GM03348 (cell line): ENCODE results near the gene MYO10.
A peak's percentile ranks its signal among the peaks of the same experiment; 100 is the strongest.

Source experiments
- DNase-seq: peaks from one replicate; pipeline ENCODE4 v3.0.0; 2012; ENCODE audit warnings: low spot score

The MYO10 gene

GRCh38 chr5:16812448-16812847, 123.6 kb downstream of the MYO10 start:
- DNase-seq = no peak

DNA sequence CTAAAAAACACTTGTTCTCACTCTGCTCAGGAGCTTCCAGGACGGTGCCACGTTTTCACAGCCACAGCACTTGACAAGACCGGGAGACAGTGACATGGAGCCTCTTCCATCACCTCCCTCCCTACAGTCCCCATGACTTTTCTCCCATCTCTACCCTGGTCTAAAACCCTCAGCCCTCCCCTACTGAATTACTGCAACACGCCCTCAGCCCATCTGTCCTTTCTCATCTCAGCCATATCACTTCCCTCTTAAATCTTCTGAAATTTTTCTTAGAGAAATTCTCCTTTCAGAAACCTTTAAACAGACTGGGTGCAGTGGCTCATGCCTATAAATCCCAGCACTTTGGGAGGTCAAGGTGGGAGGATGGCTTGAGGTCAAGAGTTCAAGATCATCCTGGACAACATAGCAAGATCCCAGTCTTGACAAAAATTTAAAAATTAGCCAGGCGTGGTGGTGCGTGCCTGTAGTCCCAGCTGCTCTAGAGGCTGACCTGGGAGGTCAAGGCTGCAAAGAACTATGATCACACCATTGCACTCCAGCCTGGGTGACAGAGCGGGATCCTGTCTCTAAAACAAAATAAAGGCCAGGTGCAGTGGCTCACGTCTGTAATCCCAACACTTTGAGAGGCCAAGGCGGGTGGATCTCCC, 125.8 kb downstream of the MYO10 start:
- DNase-seq = peak; percentile 13

DNA sequence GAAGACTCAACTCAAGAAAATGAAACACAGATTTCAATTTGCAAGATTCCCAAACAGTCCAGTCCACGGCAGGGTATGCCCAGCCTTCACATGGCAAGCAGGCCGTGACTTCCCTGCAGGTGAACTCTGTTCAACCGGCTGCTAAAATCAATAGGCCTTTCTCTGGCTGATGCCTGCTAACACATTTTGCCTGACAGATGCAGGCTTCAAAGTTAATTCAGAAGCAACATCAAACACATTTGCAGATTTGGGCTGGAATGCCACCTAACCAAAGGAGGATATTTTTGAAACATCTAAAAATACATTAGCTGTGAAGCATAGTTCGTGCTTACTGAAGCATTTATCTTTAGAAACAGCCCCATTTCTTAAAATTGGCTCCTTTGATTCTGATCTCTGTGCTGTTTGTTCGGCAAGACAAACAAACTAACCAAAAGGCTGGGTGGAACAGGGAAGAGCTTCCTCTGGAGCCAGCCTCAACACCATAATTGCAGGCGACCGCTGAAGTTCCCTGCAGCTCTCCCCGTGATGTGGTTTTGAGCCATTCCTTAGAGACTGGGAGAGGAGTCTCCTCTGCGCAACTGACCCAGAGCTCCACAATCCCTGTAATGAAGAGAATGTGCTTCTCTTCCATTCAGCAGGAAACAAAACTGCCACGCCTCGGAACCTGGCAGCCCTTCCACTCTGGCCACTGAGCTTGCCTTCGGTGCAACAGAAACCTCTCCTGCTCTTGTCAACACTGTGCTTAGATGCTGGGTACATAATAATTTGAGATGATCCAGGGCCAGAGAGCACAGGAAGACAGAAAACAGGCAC, 126.5 kb downstream of the MYO10 start:
- peak; percentile 86 for DNase-seq

DNA sequence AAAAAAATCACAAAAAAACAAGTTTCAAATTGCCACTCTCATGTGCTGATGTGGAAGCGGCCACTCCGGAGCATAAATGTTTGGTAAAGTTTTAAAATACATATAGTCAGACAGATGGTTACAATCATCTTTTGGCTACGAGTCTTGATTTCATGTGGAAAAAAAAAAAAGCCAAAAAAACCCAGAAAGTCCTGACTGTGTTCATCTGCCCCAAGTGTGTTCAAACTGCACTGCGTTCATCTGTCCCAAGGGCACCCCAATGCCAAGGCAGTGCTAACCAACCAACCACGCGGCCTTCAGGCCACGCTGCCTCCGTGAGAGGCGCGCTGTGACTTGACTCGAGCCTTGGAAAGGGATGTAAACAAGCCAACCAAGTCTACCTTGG, 127.1 kb downstream of the MYO10 start:
- no peak for DNase-seq

- no peak for DNase-seq
Observed at GRCh38 chr5:16808021-16808420, 128.1 kb downstream of the MYO10 start.

- no peak for DNase-seq
Observed at GRCh38 chr5:16807547-16807864, 128.6 kb downstream of the MYO10 start.

DNA sequence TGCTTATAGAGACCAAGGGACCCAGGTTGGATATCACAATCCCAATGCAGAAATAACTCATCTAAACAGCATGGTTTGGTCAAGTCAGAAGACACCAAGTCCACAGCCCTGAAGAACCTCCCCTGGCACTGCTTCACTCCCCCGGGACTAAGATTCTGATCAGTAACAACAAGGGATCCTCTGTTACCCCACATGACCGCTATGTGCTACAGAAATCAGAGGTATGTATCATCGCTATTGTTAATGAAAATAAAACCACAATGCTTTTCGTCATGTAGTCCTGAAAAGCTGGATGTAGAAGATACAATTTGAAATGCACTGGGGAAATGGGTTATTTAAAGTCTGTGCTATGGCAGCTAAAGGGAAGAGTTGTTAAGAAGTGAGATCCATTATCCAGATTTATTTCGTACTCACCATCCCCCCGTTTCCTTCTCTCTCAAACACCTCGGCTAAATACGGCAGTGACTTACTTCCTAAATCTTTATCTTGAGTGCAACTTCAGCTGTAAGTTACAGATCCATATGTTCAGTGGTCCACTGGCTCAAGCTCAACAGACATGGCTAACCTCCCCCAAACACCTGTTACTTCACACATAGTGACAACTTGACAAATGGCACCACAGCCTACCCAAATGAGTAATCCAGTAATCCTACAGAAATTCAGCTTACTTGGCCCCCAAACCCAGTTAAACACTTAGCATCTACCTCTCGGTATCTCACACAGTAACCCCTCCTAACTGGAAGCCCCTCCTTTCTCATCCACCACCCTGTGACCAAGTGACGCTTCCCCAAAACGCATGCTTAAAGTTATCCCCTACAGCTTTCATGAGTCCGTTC, 129.2 kb downstream of the MYO10 start:
- no peak for DNase-seq

DNA sequence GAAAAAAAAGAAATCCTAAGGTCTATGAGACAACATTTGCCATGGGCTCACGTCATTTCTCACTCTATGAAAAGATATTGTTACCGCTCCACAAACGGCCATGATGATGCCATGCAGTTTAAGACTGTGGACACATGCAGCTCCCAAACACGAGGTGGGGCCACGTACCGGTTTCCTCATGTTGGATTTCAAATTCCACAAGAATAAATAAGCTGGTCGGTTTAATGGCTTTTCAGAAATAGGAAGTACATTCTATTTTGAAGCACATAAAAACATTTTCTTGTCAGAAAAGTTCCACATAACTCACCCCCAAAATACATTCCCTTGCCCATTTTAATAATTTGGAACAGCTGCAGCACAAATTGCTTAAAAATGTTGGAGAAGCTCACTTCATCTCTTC, 130.6 kb downstream of the MYO10 start:
- DNase-seq = peak; percentile 80

DNA sequence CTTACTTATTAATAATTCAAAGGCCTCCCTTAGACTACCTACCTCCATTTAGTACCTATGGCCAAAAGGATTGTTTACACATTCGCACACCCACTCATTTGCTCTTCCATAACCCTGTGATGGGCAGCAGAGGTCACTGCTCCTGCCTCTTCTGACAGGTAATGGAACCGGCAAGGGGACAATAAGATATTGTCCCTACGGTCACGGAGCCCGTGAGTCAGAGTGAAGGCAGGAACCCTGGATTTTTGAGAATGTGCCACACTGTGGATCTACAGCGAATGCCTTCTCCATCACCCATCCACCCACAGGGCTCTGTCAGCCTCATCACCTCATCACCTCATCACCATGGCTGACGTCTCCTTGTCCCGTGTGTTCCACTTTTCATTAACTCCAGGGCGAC, 132.3 kb downstream of the MYO10 start:
- no peak for DNase-seq

DNA sequence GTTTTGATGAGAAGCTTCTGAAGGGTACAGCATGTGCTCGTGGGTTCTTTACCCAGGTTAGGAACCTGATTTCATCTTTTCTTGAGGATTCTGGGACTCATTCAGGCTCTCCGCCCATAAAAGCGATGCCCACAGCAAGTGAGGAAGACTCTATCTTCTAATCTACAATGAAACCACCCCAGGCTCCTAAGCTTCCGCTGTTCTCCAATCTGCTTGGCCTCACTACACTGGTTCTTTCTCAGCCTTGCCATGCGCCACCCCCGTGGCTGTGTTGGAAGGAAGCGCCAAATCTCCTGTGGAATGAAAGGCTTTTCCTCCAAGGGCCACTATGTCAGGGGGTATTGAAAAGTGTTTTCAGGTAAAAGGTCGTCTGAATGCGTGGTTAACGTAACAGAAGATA, 135.6 kb downstream of the MYO10 start:
- no peak for DNase-seq

DNA sequence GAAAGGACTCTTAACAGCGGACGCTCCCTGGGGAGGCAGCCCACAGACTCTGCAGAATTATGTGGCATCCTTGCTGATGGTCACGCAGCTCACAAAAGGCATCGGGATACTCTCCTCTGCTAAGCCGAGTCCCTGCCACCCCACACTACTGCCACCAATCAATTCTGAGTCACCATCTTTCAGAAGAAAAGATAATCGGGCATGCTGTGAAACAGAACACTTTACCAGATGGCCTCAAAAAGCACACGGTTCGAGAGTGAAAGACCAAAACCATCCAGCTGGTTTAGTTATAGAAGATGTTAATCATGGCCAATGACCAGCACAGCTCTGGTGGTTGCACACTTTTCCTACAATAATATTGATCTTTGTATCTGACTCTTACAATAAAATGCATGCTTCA, 136.3 kb downstream of the MYO10 start:
- no peak for DNase-seq

DNA sequence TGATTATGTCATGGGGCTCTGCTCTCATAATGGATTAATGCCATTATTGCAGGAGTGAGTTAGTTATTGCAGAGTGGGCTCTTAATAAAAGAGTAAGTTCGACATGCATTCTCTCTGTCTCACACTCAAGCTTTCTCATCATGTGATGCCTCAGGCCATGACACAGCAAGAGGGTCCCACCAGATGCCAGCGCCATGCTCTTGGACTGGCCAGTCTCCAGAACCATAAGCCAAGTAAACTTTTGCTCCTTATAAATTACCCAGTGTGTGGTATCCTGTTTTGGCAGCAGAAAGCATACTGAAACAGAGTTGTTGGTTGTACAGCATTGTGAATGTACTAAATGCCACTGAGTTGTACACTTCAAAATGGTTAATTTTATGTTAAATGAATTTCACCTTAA, 138.1 kb downstream of the MYO10 start:
- DNase-seq = no peak

GRCh38 chr5:16794269-16794913, 141.7 kb downstream of the MYO10 start:
- no peak for DNase-seq

DNA sequence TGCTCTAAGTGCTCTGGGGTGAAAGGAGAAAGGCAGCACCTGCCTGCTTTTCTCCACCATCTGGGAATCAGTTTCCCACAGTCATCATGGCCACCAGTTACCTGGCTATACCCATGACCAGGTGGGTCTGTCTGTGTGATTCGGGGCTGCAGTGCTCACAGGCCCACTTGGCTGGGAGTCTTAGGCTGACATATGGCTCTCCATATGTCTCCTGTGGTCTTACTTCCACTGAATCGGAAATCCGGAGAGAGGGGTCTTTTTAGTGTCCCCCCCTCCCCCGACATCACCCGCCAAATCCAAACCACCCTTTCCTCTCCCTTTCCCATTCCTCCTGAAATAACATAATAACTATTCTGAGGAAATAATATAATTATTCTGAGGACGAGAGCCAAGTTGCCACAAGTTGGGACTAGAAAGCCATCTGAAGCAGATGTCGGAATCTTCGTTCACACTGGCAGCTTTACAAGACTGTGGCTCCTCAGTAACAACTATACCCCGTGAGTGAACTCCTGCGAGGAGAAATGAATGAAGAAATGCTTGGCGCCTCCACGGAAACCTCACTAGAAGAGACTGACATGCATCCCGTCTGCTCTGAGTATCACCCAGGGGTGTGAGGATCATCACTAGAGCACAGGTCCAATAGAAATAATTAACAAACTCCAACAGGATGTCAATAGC, 143.4 kb downstream of the MYO10 start:
- no peak for DNase-seq

DNA sequence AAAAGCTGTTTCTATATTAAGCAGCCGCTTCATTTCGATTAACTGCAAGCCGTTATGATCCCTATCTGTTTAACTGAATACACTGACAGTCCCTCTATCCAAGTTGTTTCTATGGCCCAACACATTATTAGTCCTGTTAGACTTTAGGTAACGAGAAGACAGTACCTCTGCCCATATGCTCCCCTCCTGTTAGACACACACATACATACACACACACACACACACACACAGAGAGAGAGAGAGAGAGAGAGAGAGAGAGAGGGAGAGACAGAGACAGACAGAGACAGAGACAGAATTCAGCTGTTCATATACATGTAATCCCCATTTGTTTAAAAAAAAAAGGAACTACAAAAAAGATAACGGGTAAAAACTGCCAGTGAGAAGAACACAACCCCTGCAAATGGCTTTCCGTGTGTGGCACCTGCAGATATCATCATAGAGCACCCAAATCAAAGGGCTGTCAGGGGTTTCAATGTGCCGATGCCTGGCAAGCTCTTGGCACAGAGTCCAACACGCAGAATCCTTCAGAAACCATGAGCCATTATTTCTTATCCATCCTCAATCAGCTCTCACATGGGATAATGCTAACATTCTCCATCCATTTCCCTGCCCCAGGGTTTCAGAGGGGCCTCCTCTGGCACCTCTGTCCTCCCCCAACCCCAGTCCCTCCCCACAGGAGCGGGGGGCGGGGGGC, 144.0 kb downstream of the MYO10 start:
- no peak for DNase-seq

GRCh38 chr5:16791036-16791705, 144.9 kb downstream of the MYO10 start:
- DNase-seq = peak; percentile 76

DNA sequence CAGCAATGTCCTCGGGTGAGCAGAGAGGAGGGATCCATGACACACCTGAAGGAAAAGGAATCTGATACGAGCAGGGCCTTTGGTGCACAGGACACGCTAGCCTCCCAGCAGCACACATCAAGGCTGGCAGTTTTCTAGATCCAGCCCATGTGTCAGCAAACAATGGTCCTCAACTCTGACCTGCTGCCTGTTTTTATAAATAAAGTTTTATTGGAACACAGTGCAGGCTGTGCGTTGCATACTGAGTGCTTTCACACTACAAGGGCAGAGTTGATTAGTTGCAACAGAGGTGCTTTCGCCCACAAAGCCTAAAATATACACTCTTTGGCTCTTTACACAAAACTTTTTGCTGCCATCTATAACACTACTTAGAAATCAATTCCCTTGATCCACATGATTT, 147.1 kb downstream of the MYO10 start:
- no peak for DNase-seq

DNA sequence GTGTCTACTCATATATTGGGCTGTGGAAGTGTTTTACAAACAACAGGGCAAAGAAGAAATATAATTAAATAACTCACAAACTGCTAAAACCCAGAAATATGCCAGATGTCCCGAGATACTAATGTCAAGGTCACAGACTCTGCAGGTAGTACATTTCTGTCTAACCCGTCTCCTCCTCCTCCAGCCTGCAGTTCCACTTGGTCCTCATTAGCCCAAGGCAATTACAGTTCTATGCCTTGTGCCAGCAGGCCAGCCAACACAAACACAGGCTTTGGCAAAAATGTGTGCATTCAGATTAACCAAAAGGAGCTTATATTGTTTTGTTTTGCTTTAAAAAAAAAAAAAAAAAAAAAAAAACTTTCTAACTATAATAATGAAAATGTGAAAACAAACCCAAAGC, 148.8 kb downstream of the MYO10 start:
- no peak for DNase-seq

DNA sequence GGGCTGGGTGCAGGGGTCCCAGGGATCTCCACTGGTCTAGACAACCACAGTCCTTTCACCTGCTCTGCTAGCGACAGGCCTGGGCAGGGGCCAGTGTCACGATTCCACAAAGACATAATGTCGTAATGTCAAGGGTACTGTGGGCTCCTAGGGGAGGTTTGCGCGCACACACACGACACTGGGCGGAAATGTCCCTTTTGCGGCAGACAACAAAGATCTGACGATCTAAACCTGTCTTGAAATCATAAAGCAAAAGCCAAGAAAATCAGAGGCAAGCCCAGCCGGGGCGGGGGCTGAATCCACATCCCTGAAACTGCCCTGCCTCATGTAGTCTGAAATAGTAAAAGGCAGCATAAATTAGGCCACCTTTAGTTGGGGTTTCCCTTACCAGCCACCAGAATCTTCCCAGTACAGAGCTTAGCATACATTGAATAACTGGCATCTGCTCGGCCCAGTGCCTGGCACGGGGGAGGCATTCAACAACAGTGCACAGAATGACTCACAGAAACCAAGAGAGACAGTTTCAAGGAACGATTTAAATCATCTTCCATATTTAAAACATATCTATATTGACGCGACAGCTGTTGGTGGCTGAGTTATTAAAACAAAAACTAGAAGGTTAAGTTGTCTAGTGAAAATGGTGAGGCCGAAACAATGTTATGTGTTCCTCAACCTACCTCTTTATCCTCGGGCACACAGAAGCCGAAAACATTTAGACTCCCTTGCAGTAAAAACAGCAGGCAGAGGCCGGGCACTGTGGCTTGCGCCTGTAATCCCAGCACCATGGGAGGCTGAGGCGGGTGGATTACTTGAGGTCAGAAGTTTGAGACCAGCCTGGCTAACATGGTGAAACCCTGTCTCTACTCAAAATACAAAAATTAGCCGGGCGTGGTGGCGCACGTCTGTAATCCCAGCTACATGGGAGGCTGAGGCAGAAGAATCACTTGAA, 151.0 kb downstream of the MYO10 start:
- no peak for DNase-seq

DNA sequence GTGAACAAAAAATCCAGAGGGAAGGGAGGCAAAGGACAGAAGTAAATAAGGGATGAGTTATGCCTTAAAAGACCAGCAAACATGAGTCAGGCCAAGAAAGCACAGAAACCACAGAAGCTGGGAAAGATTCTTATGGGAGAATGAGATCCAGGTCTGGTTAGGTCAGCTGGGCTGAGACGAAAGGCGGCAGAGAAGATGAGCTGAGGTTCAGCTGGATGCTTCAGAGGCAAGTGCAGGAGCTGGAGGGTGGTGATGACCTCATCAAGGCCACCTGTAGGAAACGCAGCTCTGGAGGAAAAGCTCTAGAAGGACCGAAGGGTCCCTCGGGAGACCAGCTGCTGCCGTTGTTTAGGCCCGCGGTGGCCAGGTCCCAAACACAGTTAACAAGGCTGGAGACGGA, 152.0 kb downstream of the MYO10 start:
- peak; percentile 55 for DNase-seq
